Suppressor macrophage treated with lipopolysaccharide for 1 hour (primary cell): ENCODE data around the gene TJP2.

Experiments used
- DNase-seq, 3 donors: peaks; one replicate each; pipeline ENCODE4 v3.0.0-alpha.2; 2020 to 2022

Gene TJP2

GRCh38 chr9:69173891-69174615 lies at the start of gene TJP2:
Gene TJP2 (plus strand): TSS chr9:69174277. CDS start chr9:69174373, 96 bp downstream.
- DNase-seq = peak; percentile 86 to 95 (median 94)

- DNase-seq = peak; percentile 25 to 53 (median 34)
These were observed 43.3 kb upstream of the TJP2 start for GRCh38 chr9:69130456-69131441.

GRCh38 chr9:69131682-69132081 lies 42.4 kb upstream of the TJP2 start:
- peak; percentile 52 to 76 (median 53) for DNase-seq

GRCh38 chr9:69132361-69132760 lies 41.7 kb upstream of the TJP2 start:
- DNase-seq = no peak

GRCh38 chr9:69134412-69134811 lies 39.7 kb upstream of the TJP2 start:
- DNase-seq = no peak

GRCh38 chr9:69136185-69136584 lies 37.9 kb upstream of the TJP2 start:
- no peak for DNase-seq

- DNase-seq = no peak
These were observed 37.3 kb upstream of the TJP2 start for GRCh38 chr9:69136779-69137178.

- no peak for DNase-seq
These were observed 36.8 kb upstream of the TJP2 start for GRCh38 chr9:69137311-69137710.

GRCh38 chr9:69139596-69139995 lies 34.5 kb upstream of the TJP2 start:
- no peak for DNase-seq

GRCh38 chr9:69140123-69140735 lies 33.8 kb upstream of the TJP2 start:
- no peak for DNase-seq

GRCh38 chr9:69141851-69142250 lies 32.2 kb upstream of the TJP2 start:
- no peak for DNase-seq

- no peak for DNase-seq
These were observed 30.8 kb upstream of the TJP2 start for GRCh38 chr9:69143291-69143690.

GRCh38 chr9:69145144-69145715 lies 28.8 kb upstream of the TJP2 start:
- DNase-seq = no peak

GRCh38 chr9:69147041-69147834 lies 26.8 kb upstream of the TJP2 start:
- DNase-seq = no peak

- DNase-seq = no peak
These were observed 24.7 kb upstream of the TJP2 start for GRCh38 chr9:69149321-69149807.

GRCh38 chr9:69151506-69151905 lies 22.6 kb upstream of the TJP2 start:
- no peak for DNase-seq

GRCh38 chr9:69153707-69154521 lies 20.2 kb upstream of the TJP2 start:
- no peak for DNase-seq

GRCh38 chr9:69155341-69156030 lies 18.6 kb upstream of the TJP2 start:
- DNase-seq = no peak

GRCh38 chr9:69157751-69158466 lies 16.2 kb upstream of the TJP2 start:
- peak; percentile 19 to 30 (median 20) for DNase-seq

GRCh38 chr9:69158471-69158870 lies 15.6 kb upstream of the TJP2 start:
- DNase-seq = no peak
